Left ventricle myocardium inferior (tissue), 1 donor: ENCODE data around the gene MTCL1. TPM values are rescaled to one million over a fixed set of nuclear protein-coding genes. Genes with fewer than 3 reads are reported as not detected.

Experiments used
- DNase-seq: peaks from one replicate; pipeline ENCODE4 v3.0.0-alpha.2; 2020
- H3K27ac ChIP-seq: fragments of 200-600 bp; replicated peaks from 2 replicates; pipeline ENCODE4 v1.8.0; 2021
- H3K27me3 ChIP-seq: fragments of 200-600 bp; 2 replicates; pipeline ENCODE4 v1.8.0; 2021; ENCODE audit warnings: low read depth
- H3K36me3 ChIP-seq: fragments of 200-600 bp; 2 replicates; pipeline ENCODE4 v1.8.0; 2021
- H3K4me1 ChIP-seq: fragments of 200-600 bp; 2 replicates; pipeline ENCODE4 v1.8.0; 2021
- H3K4me3 ChIP-seq: fragments of 200-600 bp; 2 replicates; pipeline ENCODE4 v1.8.0; 2021; ENCODE audit warnings: mild to moderate bottlenecking, moderate library complexity
- H3K9me3 ChIP-seq: fragments of 200-600 bp; replicated peaks from 2 replicates; pipeline ENCODE4 v1.8.0; 2021
- intact Hi-C: fragments of 100-400 bp; cut with micrococcal nuclease; formaldehyde crosslinking; loops from one replicate; pipeline ENCODE4 v1.11.0; 2022
- total RNA-seq: library from RNA; stranded (reverse); fragmentation: NEBNext Ultra II Directional; extraction: Animal tissue kit (Norgen Biotek cat#: 25700); gene quantifications from one replicate; pipeline ENCODE4 v1.2.1, GENCODE V29; 2021
- TF ChIP-seq, protein P1 (sequence below): fragments of 200-600 bp; IDR thresholded peaks from 2 replicates; pipeline ENCODE4 v1.8.0; 2021; ENCODE audit warnings: antibody characterized with exemption, mild to moderate bottlenecking, borderline replicate concordance
- donor health status: DM: no; HTN: yes; CAD: no; lungs with severe emphysema.

MTCL1 gene
- total RNA-seq, 1 donor from 2014 or later = 9.1 TPM

DNA sequence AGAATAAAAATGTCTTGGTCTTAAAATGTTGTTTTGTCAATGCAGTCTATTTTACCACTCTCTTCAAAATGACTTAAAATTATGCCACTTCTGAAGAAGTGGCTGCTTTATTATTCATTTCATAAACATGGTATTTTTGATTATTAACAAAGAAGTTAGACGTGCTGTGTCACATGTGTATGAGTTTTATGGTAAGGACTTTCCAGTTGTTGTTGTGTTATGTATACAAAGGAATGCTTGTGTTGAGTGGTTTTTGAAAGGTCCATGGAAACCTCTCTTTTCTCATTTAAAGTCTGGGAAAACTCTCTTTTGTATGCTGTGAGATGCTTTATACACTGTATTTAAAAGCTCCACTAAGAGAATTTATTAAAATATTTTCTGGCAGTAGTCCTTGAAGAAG, 116.2 kb downstream of the MTCL1 start:
- H3K36me3 ChIP-seq = peaks cover 6% of the 10 kb centered on the region
- H3K27me3 ChIP-seq = no peaks in the 10 kb centered on the region
- no peak overlapping the region for H3K27ac ChIP-seq

DNA sequence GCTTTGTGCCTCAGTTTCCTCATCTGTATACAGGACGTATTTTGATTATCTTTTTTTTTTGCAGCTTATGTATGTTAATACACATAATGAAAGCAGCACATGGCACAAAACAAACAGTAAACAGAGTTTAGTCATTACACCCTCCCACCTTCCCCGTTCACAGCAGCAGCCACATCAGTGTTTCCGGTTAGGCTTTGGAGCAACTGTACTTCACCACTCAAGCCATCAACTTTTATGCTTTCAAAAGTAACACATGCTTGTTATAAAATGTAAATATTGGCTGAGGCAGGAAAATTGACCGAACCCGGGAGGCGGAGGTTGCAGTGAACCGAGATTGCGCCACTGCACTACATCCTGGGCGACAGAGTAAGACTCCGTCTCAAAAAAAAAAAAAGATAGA, 117.3 kb downstream of the MTCL1 start:
- TF ChIP-seq, protein P1, sequence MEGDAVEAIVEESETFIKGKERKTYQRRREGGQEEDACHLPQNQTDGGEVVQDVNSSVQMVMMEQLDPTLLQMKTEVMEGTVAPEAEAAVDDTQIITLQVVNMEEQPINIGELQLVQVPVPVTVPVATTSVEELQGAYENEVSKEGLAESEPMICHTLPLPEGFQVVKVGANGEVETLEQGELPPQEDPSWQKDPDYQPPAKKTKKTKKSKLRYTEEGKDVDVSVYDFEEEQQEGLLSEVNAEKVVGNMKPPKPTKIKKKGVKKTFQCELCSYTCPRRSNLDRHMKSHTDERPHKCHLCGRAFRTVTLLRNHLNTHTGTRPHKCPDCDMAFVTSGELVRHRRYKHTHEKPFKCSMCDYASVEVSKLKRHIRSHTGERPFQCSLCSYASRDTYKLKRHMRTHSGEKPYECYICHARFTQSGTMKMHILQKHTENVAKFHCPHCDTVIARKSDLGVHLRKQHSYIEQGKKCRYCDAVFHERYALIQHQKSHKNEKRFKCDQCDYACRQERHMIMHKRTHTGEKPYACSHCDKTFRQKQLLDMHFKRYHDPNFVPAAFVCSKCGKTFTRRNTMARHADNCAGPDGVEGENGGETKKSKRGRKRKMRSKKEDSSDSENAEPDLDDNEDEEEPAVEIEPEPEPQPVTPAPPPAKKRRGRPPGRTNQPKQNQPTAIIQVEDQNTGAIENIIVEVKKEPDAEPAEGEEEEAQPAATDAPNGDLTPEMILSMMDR = no peak
- intact Hi-C loops = no loop called here

More for the DNA sequence above, 116.2 kb downstream of the MTCL1 start:
- DNase-seq = no peak
- H3K4me3 ChIP-seq = no peak overlapping the region
- no peaks in the 10 kb centered on the region for H3K9me3 ChIP-seq
- intact Hi-C loops = no loop called here
- TF ChIP-seq, protein P1 = no peak
- H3K4me1 ChIP-seq = peaks cover 22% of the 10 kb centered on the region

DNA sequence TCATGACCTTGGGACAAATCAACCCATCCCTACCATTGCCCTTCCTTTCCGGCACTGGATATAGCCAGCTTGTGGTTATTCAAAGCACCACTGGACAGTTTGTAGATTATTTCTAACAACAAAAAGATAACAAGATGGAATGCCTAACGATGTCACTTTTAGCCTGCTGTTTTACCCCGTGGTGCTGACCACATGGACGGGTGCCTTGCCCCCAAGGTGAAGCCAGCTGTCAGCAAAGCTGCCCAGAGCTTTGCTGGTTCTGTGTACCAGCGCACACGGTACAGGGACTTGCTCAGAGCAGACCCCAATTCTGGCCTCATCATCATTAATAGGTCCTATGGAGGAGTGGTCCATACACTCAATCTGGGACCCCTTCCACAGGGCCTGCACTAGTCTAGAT, 118.2 kb downstream of the MTCL1 start:
- TF ChIP-seq, protein P1 = no peak
- intact Hi-C loops = no loop called here
- Histone ChIP-seq H3K4me3 (no peak overlapping the region), H3K9me3 (no peaks in the 10 kb centered on the region), H3K4me1 (peaks cover 19% of the 10 kb centered on the region), H3K36me3 (peaks cover 6% of the 10 kb centered on the region), H3K27ac (no peak overlapping the region), H3K27me3 (no peaks in the 10 kb centered on the region)
- DNase-seq = no peak

More for the DNA sequence above, 117.3 kb downstream of the MTCL1 start:
- Histone ChIP-seq H3K36me3 (peaks cover 6% of the 10 kb centered on the region), H3K27ac (no peak overlapping the region), H3K27me3 (no peaks in the 10 kb centered on the region), H3K4me3 (no peak overlapping the region), H3K9me3 (no peaks in the 10 kb centered on the region), H3K4me1 (peaks cover 14% of the 10 kb centered on the region)
- DNase-seq = no peak

GRCh38 chr18:8824846-8825245, 119.5 kb downstream of the MTCL1 start:
- H3K27ac ChIP-seq = no peak overlapping the region
- H3K9me3 ChIP-seq = no peaks in the 10 kb centered on the region
- no peaks in the 10 kb centered on the region for H3K36me3 ChIP-seq
- H3K4me1 ChIP-seq = peaks cover 20% of the 10 kb centered on the region
- no peak overlapping the region for H3K4me3 ChIP-seq
- TF ChIP-seq, protein P1 = no peak
- no peak for DNase-seq
- intact Hi-C loops = no loop called here
- H3K27me3 ChIP-seq = no peaks in the 10 kb centered on the region

DNA sequence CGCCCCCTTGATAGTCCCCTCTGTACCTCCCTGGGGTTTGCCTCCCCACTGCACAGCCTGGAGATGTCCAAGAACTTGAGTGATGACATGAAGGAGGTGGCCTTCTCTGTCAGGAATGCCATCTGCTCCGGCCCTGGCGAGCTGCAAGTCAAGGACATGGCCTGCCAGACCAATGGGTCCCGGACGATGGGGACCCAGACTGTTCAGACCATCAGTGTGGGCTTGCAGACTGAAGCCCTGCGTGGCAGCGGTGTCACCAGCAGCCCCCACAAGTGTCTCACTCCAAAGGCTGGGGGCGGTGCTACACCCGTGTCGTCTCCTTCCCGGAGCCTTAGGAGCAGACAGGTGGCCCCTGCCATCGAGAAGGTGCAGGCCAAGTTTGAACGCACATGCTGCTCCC, 119.9 kb downstream of the MTCL1 start:
- intact Hi-C loops = no loop called here
- Histone ChIP-seq H3K4me3 (no peak overlapping the region), H3K4me1 (peaks cover 20% of the 10 kb centered on the region), H3K9me3 (no peaks in the 10 kb centered on the region), H3K27me3 (no peaks in the 10 kb centered on the region), H3K27ac (no peak overlapping the region), H3K36me3 (no peaks in the 10 kb centered on the region)
- no peak for DNase-seq
- TF ChIP-seq, protein P1 = no peak
